ENCODE data around the gene LDLRAD4.

The LDLRAD4 gene

DNA sequence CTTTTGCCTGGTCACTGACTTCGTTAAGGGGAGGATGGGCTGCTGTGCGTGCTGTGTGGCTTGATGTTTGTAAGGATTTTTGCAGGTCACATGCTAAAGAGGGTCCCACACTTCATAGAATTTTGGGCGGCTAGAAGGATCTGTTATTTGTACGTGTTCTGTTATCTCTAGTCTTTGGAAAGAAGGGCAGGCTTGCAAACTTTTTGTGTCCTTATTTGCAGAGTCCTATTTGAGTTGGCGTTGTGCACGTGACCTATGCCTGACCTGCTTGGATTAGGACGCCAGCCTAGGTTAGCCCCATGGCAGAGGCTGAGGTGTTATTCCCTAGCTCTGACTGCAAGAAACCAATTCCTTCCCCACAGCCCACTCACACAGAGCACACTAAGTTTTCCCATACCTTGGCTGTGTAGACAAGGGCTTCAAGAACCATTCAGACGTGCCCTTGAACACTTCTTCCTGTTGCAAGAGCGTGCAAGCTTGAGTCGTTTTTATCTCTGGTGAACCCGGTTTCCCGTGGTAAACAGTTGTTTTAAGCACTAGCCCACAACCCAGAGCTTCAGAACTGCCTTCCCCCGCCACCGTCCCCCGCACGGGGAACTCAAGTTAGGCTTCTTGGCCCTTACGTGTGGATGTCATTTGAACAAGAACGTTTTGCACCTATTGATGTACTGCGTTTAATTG is 94.6 kb downstream of the LDLRAD4 start:
- TF ChIP-seq, protein P1, sequence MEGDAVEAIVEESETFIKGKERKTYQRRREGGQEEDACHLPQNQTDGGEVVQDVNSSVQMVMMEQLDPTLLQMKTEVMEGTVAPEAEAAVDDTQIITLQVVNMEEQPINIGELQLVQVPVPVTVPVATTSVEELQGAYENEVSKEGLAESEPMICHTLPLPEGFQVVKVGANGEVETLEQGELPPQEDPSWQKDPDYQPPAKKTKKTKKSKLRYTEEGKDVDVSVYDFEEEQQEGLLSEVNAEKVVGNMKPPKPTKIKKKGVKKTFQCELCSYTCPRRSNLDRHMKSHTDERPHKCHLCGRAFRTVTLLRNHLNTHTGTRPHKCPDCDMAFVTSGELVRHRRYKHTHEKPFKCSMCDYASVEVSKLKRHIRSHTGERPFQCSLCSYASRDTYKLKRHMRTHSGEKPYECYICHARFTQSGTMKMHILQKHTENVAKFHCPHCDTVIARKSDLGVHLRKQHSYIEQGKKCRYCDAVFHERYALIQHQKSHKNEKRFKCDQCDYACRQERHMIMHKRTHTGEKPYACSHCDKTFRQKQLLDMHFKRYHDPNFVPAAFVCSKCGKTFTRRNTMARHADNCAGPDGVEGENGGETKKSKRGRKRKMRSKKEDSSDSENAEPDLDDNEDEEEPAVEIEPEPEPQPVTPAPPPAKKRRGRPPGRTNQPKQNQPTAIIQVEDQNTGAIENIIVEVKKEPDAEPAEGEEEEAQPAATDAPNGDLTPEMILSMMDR (IDR thresholded peaks at IDR 0.05; ENCODE audit: borderline replicate concordance, control extremely low read depth, extremely low read depth, insufficient read depth, missing control alignments) = no peak
- DNase-seq (ENCODE audit: low spot score) = no peak

DNA sequence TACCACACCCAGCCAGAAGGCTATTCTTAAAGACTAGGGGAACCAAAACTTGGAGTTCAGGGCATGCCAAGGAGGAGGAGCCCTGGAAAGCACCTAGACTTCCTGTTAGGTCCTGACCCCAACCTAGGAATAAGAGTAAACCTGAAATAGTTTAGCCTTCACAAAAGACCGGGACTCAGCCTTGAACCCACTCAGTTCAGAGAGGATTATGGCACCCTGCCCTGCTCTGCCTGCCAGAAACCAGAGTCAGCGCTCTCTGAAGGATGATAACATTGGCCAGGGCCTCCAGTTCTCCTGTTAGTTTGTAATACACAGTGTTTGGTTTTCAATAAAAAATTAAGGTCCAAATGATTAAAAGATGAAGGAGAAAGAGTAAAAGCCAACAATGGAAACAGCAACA is 96.4 kb downstream of the LDLRAD4 start:
- DNase-seq (ENCODE audit: low spot score) = no peak
- TF ChIP-seq, protein P1 (IDR thresholded peaks at IDR 0.05; ENCODE audit: borderline replicate concordance, control extremely low read depth, extremely low read depth, insufficient read depth, missing control alignments) = no peak
- in situ Hi-C loops (cut with MboI; ENCODE audit: low sequenced_read_pairs, unreplicated experiment) = no loop called here

More for the DNA sequence above, 94.6 kb downstream of the LDLRAD4 start:
- in situ Hi-C loops (cut with MboI; ENCODE audit: low sequenced_read_pairs, unreplicated experiment) = no loop called here

DNA sequence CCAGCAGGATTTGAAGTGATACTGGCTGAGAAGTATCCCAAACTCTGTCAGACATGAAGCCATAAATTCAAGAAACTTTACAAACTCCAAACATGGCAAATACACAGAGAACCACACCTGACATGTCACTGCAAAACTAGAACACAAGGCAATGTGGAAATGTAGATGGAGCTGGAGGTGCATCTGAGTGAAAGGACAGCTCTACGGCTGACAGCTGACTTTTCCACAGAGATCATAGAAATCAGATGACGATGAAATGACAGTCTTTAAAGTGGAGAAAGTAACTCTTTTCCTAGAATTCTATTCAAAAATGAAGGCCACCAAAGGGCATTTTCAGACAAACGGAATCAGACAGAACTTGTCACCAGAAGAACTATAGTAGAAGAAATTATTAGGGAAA is 97.5 kb downstream of the LDLRAD4 start:
- TF ChIP-seq, protein P1 (IDR thresholded peaks at IDR 0.05; ENCODE audit: borderline replicate concordance, control extremely low read depth, extremely low read depth, insufficient read depth, missing control alignments) = no peak
- no peak for DNase-seq (ENCODE audit: low spot score)
- in situ Hi-C loops (cut with MboI; ENCODE audit: low sequenced_read_pairs, unreplicated experiment) = no loop called here

DNA sequence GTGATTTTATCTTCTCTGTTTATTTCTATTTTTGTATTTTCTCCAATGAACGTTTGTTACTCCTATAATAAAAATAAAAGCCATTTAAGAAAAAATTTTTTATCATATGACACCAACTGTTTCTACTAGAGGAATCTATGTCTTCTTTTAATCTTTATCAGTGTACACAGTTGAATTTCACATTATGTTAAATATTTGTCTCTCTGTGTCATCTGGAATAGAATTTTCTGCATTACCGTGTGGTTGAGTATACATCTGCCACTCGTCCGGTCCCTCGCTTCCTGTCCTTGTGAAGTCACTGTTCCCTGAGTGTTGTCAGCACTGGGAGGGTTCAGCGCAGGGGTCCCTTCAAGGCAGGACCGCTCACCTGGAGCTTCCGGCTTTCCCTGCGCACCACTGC is 99.2 kb downstream of the LDLRAD4 start:
- no peak for DNase-seq (ENCODE audit: low spot score)
- TF ChIP-seq, protein P1 (IDR thresholded peaks at IDR 0.05; ENCODE audit: borderline replicate concordance, control extremely low read depth, extremely low read depth, insufficient read depth, missing control alignments) = no peak
- in situ Hi-C loops (cut with MboI; ENCODE audit: low sequenced_read_pairs, unreplicated experiment) = no loop called here

DNA sequence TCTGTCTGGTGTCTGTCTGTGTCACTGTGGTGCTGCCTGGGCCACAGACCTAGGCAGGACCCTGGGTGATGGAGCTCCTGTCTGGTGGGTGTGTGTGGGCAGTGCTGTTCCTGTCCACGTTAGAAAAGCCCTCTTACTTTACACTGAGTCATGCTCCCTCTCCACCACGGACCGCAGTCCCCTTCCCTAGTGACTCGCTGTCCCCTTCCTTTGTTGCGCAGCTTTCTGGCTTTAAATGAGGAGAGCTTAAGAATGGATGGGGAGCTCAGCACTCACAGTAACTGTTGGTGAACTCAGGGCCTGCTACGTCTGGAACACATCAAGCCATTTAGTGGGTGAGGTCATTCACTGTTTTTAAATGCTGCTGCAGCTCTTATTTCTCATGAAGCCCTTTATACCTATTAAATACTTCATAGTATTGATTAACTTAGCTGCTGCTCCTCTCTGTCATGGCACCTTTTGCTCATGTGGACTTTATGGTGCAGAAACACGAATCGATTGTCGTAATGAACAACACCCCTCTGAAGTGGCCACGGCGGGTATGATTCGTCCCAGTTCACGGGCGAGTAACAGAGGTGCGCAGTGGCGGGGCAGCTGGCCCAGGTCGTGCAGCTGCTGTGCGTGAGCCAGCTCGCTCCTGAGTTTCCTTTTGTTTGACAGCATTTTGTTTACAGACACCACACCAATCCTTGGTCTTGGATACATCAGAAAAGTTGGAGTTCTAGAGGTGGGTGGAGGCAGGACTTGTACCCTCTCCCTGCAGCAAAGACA is 100.4 kb downstream of the LDLRAD4 start:
- DNase-seq (ENCODE audit: low spot score) = no peak
- in situ Hi-C loops (cut with MboI; ENCODE audit: low sequenced_read_pairs, unreplicated experiment) = no loop called here
- TF ChIP-seq, protein P1 (IDR thresholded peaks at IDR 0.05; ENCODE audit: borderline replicate concordance, control extremely low read depth, extremely low read depth, insufficient read depth, missing control alignments) = no peak

DNA sequence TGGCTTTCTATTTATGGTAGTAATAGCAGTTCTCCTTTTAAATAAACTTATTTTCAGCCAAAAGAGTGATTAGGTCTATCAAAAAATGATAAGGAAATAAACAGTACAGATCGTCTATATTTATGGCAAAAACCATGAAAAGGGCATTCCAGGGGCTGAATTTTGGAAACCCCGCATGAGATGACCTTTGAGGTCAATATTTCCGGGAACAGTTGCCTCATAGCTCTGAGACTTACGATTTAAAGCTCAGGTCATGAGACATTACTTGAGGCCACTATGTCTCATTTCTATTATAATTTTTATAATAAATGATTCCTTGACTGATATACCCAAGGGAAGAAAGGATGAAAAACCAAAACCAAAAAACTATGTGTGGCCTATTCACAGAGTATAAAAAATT is 101.1 kb downstream of the LDLRAD4 start:
- in situ Hi-C loops (cut with MboI; ENCODE audit: low sequenced_read_pairs, unreplicated experiment) = no loop called here
- TF ChIP-seq, protein P1 (IDR thresholded peaks at IDR 0.05; ENCODE audit: borderline replicate concordance, control extremely low read depth, extremely low read depth, insufficient read depth, missing control alignments) = no peak
- DNase-seq (ENCODE audit: low spot score) = no peak

Data from GM13976 (cell line).